Measurements from ENCODE around the gene UMPS. TPM values are rescaled to one million over a fixed set of nuclear protein-coding genes. Genes with fewer than 3 reads are reported as not detected.
A peak's percentile ranks its signal among the peaks of the same experiment; 100 is the strongest.

Gene UMPS
- polyA plus RNA-seq (2012; rRNA removed), result 25.1 and 32.0 TPM in 2 replicates
- 29.2 and 30.9 TPM in 2 replicates for polyA plus RNA-seq (2012; cell fraction: cytosol; rRNA removed)
- 18.2 and 25.5 TPM in 2 replicates for polyA plus RNA-seq (2012; cell fraction: nucleus; rRNA removed)

- peaks cover 7 to 14% of the 10 kb centered on the region in 2 experiments; a peak in 3 of 4 replicates for H3K4me1 ChIP-seq (ENCODE audit: control insufficient read depth in 1 of 2, insufficient read depth in 2 of 2, low read depth in 1 of 2, low read length in 1 of 2)
- ChIA-PET POLR2A (interaction anchor here (1.0 to 1.2 kb wide), 2 partner anchors 9 to 10 kb away, joined by 3 to 6 read pairs; no protein-coding TSS in a partner anchor), CTCF (interaction anchor here (1.4 kb wide), 1 partner anchor 41 kb away, joined by 3 read pairs; no protein-coding TSS in a partner anchor)
- peak within 1 kb of the TSS; percentile 95 for H3K4me2 ChIP-seq
- peaks cover 46% of the 10 kb centered on the region for H3K79me2 ChIP-seq (ENCODE audit: insufficient read depth)
- H3K9me3 ChIP-seq, result no peaks in the 10 kb centered on the region
- no peaks in the 10 kb centered on the region for H4K20me1 ChIP-seq (ENCODE audit: insufficient read depth)
- H3K9ac ChIP-seq, result peak within 1 kb of the TSS; percentile 80
- H3K27ac ChIP-seq (ENCODE audit: low read depth in 2 of 2, low read length in 1 of 2), result peak within 1 kb of the TSS; percentile 34 to 76; a peak in 3 of 4 replicates
- DNase-seq, result peak; percentile 92
- H3F3A ChIP-seq (replicated peaks; ENCODE audit: insufficient read depth), result no peaks in the 10 kb centered on the region
- no peak for TF ChIP-seq NFIC (IDR thresholded peaks at IDR 0.05; ENCODE audit: borderline replicate concordance)
- TF ChIP-seq ELF1 (IDR thresholded peaks at IDR 0.05), result peak; percentile 66; the same call in 1 of the 2 replicates
- TF ChIP-seq EZH2phosphoT487 (IDR thresholded peaks at IDR 0.05; ENCODE audit: borderline replicate concordance, low read depth), result no peak
- TF ChIP-seq RCOR1 (IDR thresholded peaks at IDR 0.05; ENCODE audit: low read length), result 0 out of 2 replicates have a peak, but pooled peaks have one; percentile 30
- peak; percentile 91 for TF ChIP-seq MXI1 (IDR thresholded peaks at IDR 0.05; ENCODE audit: low read depth, low read length)
- TF ChIP-seq REST (IDR thresholded peaks at IDR 0.05; ENCODE audit: low read depth, low read length), result 0 out of 2 replicates have a peak, but pooled peaks have one; percentile 66
- TF ChIP-seq MAX (IDR thresholded peaks at IDR 0.05; ENCODE audit: low read depth), result peak; percentile 89
- TF ChIP-seq RFX5 (IDR thresholded peaks at IDR 0.05; ENCODE audit: low read length), result no peak
- peak; percentile 91 for TF ChIP-seq YY1 (IDR thresholded peaks at IDR 0.05; ENCODE audit: low read depth)
- peak; percentile 86 for TF ChIP-seq TAF1 (IDR thresholded peaks at IDR 0.05; ENCODE audit: borderline replicate concordance, low read depth, low read length)
- peak; percentile 8; the same call in 1 of the 2 replicates for TF ChIP-seq JUND (IDR thresholded peaks at IDR 0.05)
- TF ChIP-seq POLR2AphosphoS5 (IDR thresholded peaks at IDR 0.05; ENCODE audit: low read depth, low read length), result peak; percentile 98
- TF ChIP-seq CHD2 (IDR thresholded peaks at IDR 0.05; ENCODE audit: low read length, partially characterized antibody), result peak; percentile 68
- peak; percentile 93; the same call in 1 of the 2 replicates for TF ChIP-seq SIN3A (IDR thresholded peaks at IDR 0.05; ENCODE audit: borderline replicate concordance, low read depth, low read length)
- TF ChIP-seq GABPA (IDR thresholded peaks at IDR 0.05; ENCODE audit: low read depth), result peak; percentile 87
- TF ChIP-seq RXRA (IDR thresholded peaks at IDR 0.05; ENCODE audit: borderline replicate concordance, low read depth), result no peak
- no peak for TF ChIP-seq EP300 (IDR thresholded peaks at IDR 0.05; ENCODE audit: borderline replicate concordance in 1 of 2, low read depth in 1 of 2, low read length in 1 of 2)
- TF ChIP-seq ZBTB33 (IDR thresholded peaks at IDR 0.05; ENCODE audit: borderline replicate concordance, low read depth), result no peak
- H2AFZ ChIP-seq (ENCODE audit: low read depth), result peak within 1 kb of the TSS; percentile 97
- 2% methylated on average over 22 of the region's 44 CpGs for WGBS (ENCODE audit: low lambda C conversion rate)
- H3K36me3 ChIP-seq (replicated peaks in 1 of 2; ENCODE audit: control insufficient read depth in 1 of 2, insufficient read depth in 2 of 2, low read length in 1 of 2), result peaks cover 4 to 16% of the 10 kb centered on the region in 2 experiments
- H3K27me3 ChIP-seq (ENCODE audit: insufficient read depth), result no peaks in the 10 kb centered on the region
- H3K4me3 ChIP-seq (ENCODE audit: low read depth in 2 of 2, low read length in 1 of 2), result peak within 1 kb of the TSS; percentile 84 to 86
- H3K9me2 ChIP-seq, result no peaks in the 10 kb centered on the region
Measured at GRCh38 chr3:124730129-124730940, at the start of gene UMPS. UMPS (plus strand) TSS chr3:124730452; CDS start chr3:124730472, 20 bp downstream.
